NCI-H1092 (cell line): ENCODE results near the gene SCGB1D1.
A peak's percentile ranks its signal among the peaks of the same experiment; 100 is the strongest.
"Not testable (repeated sequence)": the region's sequence is repeated elsewhere in the genome, so short reads cannot be mapped to it uniquely, and the experiment has no call there.

Experiments used
- DNase-seq: peaks from one replicate; lab custom pipeline; 2025; lab: John Stamatoyannopoulos, UW

SCGB1D1 gene

DNA sequence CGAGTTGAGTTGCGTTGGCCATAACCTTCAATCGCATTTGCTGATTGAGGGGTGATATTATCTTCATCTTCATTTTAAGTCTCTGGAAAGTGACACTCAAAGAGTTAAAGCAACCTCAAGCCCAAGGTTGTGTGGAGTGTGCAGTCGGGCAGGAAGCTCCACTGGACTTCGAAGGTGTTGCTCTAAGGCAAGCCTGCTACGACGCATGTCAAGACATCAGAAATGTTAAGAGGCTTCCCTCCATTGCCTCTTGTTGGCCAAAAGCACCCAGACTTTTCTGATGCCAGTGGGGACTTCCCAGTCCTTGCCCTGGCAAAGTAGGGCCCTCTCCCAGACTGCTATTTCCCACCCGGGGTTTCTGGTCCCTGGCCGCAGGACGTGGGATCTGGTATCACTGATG lies 23.6 kb upstream of the SCGB1D1 start:
- DNase-seq: no peak

DNA sequence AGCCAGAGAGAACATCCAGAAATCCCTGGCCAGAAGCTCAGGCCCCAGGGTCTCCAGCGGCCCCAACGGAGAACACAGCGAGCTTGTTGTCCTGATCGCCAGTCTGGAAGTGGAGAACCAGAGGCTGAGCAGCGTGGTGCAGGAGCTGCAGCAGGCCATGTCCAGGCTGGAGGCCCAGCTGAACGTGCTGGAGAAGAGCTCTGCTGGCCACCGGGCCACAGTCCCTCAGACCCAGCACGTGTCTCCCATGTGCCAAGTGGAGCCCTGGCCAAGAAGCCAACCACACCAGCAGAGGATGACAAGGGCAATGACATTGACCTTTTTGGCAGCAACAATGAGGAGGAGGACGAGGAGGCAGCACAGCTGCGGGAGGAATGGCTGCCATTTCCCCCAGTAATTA lies 20.6 kb upstream of the SCGB1D1 start:
- DNase-seq: no peak

DNA sequence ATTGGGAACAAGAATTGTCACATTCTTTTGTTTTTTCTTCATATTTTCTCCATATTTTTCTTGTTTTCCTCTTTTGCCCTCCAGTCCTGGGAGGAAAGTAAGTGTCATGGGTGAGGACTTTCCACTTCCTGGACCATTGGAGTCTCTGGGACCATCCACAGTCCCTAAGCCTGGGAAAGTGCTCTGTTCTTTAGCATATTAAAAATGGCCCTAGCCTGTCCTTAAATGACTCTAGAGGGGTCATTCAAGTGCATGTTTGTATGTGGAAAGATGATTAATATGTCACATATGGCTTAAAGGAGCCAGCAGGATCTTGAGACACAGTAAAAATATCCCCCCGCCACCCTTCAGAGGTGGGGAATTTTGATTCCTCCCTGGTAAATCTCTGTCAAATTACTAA lies 20.1 kb upstream of the SCGB1D1 start:
- no peak for DNase-seq

DNA sequence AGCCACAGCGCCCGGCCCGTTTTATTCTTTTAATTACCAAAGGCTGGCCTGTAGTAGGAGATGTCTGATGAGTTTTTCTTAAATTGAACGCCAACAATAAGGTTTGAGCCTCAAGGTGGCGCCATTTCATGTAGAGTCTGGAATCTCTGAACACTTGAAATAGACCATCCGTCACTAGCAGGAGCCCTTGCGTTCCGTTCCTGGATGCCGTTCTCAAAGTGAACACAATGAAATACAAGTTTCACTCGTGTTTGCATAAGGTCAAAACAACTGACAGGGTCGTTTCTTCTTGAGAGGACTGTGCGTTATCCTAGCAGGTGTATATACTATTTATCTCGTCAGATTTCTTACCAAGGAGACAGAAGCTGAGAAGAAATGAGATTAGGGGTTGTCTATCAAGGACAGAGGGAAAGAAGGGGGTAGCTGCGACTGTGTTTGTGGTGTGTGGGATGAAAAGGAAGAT lies 18.7 kb upstream of the SCGB1D1 start:
- peak; percentile 89 for DNase-seq

DNA sequence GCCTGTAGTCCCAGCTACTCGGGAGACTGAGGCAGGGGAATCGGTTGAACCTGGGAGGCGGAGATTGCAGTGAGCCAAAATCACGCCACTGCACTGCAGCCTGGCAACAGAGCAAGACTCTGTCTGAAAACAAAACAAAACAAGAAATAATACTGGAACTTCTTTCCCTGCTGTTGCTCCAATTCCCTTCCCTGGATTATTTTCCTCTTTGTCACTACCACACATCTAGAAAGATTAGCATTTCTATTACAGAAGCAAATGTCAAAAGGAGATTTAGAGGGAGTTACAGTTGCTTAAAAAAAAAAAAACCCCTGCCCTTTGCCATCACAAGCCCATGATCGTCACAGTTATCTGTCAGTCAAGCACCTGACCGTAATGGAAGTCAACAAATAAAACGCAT lies 17.7 kb upstream of the SCGB1D1 start:
- DNase-seq: no peak

DNA sequence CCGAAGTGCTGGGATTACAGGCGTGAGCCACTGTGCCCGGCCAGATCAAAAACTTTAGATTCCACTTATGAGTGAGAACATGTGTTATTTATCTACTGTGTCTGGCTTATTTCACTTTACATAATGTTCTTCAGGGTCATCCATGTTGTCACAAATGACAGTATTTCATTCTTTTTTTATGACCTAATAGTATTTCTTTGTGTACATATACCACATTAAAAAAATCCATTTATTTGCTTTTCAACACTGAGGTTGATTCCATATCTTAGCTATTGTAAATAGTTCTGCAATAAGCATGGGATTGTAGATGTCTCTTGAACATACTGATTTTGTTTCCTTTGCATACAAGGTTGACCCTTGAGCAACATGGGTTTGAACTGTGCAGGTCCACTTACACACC lies 13.2 kb upstream of the SCGB1D1 start:
- DNase-seq: no peak

DNA sequence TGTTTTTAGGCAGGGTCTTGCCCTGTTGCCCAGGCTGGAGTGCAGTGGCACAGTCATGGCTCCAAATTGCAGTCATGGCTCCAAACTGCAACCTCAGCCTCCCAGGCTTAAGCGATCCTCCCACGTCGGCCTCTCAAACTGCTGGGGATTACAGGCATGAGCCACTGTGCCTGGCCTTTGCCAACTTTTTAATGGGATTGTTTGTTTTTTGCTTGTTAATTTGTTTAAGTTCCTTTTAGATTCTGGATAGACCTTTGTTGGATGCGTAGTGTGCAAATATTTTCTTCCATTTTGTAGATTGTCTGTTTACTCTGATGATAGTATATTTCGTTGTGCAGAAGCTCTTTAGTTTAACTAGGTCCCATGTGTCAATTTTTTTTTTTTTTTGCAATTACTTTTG lies 10.0 kb upstream of the SCGB1D1 start:
- DNase-seq: no peak

DNA sequence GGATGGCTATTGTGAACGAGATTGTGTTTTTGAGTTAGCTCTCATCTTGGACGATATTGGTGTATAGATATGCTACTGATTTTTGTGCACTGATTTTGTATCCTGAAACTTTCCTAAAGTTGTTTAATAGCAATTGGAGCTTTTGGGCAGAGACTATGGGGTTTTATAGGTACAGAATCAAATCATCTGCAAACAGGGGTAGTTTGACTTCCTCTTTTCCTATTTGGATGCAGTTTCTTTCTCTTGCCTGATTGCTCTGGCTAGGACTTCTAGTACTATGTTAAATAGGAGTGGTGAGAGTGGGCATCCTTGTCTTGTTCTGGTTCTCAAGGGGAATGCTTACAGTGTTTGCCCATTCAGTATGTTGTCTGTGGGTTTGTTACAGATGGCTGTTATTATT lies 8.9 kb upstream of the SCGB1D1 start:
- no peak for DNase-seq

DNA sequence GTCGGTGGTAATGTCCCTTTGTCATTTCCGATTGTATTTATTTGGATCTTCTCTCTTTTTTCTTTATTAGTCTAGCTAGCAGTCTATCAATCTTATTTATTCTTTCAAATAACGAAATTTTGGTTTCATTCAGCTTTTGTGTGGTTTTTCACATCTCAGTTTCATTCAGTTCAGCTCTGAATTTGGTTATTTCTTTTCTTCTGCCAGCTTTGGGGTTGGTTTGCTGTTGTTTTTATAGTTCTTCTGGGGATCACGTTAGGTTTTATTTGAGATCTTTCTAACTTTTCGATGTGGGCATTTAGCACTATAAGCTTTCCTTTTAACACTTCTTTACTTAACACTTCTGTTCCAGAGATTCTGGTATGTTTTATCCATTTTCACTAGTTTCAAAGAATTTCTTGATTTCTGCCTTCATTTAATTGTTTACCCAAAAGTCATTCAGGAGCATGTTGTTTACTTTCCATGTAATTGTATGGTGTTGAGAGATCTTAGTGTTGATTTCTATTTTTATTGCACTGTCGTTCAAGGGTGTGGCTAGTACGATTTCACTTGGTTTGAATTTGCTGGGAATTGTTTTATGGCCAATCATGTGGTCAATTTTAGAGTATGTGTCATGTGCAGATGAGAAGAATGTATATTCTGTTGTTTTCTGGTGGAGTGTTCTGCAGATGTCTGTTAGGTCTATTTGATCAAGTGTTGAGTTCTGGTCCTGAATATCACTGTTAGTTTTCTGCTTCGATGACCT lies 7.7 kb upstream of the SCGB1D1 start:
- DNase-seq: no peak

DNA sequence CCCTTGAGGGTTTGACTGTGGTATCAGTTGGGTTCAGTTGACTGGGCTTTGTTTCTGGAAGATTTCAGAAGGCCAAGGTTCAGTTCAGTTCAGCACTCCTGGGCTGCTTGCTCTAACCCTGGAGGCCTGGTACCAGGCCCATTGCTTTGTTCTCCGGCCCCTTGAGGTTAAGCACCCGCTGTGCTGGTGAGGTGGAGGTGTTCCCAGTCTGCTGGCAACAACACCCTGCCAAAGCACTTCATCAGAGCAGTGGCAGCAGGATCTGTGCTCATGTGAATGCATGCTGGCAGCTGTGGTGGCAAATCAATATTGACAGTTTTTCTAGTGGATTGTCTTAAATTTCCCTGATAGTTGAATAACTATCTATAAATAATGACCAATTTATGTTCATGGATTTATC lies 3.8 kb upstream of the SCGB1D1 start:
- DNase-seq: peak; percentile 82

DNA sequence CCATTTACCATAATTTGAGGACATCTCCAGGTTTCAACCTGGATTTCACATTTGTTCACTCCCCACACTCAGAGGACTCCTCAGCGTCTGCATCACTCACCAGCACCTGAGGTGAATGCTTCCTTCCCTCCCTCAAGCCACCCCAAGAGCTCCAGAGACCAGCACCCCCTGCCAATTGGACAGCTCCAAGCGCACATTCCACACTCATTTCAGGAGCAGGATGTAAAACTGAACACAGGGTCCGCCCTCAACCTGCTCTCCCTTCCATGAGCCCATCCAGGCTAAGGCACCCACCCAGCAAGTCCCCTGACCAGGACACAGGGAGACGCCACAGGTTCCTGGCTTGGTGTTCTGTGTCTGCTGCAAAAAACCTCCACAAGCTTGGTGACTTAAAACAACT lies 3.9 kb downstream of the SCGB1D1 start:
- DNase-seq: no peak

DNA sequence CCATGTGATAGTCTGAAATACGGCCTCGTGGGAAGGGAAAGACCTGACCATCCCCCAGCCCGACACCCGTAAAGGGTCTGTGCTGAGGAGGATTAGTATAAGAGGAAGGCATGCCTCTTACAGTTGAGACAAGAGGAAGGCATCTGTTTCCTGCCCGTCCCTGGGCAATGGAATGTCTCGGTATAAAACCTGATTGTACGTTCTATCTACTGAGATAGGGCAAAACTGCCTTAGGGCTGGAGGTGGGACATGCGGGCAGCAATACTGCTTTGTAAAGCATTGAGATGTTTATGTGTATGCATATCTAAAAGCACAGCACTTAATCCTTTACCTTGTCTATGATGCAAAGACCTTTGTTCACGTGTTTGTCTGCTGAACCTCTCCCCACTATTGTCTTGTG lies 5.0 kb downstream of the SCGB1D1 start:
- not testable (repeated sequence) for DNase-seq

DNA sequence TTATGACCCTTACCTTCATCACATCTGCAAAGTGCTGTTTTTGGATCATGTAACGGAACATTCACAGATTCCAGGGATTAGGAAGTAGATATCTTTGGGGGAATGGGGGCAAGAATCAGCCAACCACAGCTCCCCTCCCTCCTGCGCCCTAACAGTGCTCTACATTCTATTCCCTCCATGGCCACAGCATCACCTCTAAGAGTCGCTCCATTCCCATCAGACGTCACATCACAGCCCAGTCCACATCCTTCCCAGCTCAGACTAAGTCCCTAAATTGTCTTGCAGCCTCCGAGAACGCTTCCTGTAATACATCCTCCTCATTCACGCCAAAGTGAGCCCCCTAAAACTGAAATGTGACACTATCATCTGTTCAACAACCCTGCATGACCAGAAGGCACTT lies 5.9 kb downstream of the SCGB1D1 start:
- no peak for DNase-seq

DNA sequence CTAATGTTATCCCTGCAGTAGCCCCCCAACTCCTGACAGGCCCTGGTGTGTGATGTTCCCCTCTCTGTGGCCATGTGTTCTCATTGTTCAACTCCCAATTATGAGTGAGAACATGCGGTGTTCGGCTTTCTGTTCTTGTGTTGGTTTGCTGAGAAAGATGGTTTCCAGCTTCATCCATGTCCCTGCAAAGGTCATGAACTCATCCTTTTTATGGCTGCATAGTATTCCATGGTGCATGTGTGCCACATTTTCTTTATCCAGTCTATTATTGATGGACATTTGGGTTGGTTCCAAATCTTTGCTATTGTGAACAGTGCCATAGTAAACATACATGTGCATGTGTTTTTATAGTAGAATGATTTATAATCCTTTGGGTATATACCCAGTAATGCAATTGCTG lies 7.4 kb downstream of the SCGB1D1 start:
- not testable (repeated sequence) for DNase-seq

DNA sequence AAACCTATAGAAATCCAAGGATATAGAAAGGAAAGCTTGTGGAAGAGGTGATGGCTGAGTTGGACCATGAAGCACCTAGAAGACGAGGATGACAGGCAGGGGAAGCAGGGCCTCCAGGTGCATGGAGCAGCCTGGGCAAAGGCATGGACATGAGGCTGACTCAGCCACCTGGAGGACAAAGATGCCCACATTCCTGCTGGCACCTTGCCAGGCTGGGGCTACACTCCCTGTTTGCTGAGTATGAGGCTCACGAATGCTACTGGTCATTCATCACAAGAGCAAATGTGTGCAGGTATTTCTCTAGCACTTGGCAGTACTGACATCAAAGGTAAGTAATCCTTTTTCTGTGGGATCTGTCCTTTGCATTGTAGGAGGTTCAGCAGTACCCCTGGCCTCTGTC lies 11.4 kb downstream of the SCGB1D1 start:
- DNase-seq: no peak

DNA sequence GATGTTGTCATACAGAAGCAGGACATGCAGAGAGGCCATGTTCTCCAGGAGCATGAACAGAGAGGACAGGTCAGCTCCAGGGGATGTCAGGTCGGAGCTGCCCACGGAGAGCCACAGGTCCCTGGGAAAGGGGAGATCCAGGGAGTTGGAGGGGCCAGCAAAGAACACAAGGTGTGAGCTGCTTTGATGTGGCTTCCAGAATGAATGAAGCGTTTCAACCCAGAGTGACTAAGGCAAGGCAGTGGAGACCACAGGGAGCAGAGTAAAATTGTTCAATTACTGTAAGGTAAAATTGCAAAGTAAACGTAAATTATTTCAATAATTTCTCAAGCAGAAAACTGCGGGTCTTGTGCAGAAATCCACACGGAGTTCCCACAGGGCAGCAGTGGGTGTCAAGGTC lies 12.9 kb downstream of the SCGB1D1 start:
- no peak for DNase-seq

DNA sequence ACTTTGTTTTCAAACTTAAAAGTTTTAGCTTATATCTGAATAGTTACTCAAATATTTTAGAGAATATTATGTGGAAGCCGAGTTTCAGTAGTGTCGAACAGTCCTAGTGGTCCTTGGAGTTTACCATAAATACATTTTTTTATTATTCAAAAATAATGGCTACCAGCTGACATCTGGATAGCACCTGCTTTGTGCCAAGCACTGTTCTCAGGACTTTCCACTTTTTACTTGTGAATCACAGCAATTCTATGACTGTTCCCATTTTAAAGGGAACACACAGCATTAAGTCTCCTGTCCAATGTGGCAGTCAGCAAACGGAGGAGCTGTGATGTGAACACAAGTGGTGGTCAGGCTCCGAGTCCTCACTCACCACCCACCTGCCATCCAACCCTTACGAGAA lies 14.4 kb downstream of the SCGB1D1 start:
- no peak for DNase-seq

DNA sequence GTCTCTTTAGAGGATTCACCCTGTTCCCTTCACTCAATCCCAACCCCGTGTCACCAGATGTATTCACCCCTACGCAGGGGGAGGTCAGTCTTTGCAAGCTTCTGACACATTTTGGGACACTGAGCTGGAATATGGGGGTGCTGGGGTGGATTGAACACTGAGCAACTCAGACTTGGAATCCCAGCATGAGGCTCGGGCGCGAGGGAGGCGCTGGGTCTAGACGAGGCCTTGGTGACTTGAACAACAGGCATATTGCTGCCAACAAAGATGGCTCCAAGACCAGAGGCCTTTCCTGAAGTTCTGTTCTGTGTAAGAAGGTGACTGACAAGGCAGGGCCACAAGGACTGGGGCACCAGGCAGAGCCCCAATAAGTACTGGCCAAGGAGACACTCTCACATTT lies 15.4 kb downstream of the SCGB1D1 start:
- DNase-seq: no peak

DNA sequence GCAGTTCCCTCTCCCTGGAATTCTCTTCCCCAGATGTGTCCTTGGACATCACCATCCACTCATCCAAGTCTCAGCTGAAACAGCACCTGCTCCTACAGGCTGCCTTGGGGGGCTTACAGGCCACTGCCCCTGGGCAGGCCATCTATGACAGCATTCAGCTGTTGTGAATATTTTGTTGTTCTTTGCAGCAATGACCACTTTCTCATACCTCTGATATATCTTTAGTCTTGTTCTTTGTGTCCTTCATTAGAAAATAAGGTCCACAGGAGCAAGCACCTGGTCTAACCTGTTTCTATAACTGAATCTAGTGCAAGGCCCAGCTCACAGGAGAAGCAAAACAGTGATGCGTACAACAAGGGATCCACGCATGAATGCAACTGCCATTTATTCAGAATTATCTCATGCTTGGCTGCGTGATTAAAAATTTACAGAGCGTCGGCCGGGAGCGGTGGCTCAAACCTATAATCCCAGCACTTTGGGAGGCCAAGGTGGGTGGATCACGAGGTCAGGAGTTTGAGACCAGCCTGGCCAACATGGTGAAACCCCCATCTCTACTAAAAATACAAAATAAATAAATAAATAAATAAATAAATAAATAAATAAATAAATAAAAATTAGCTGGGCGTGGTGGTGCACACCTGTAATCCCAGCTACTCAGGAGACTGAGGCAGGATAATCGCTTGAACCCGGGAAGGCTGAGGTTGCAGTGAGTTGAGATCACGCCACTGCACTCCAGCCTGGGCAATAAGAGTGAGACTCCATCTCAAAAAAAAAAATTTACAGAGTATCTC lies 16.5 kb downstream of the SCGB1D1 start:
- not testable (repeated sequence) for DNase-seq

DNA sequence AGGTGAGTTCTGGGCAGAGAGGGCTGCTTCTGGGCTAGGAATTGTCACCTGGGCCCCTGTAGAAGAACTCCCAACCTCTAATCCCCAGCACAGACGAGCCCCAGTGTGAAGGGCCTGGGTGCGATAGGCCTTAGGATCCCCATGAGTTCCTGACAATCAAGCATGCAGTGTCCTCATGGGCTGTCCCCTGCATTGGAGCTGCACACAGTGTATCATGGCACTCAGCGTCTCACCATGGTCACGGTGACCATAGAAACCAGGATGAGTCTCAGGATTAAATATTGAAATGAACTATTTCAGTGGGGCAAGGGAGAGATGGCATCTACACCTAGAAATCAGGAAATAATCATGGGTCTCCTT lies 18.7 kb downstream of the SCGB1D1 start:
- no peak for DNase-seq

DNA sequence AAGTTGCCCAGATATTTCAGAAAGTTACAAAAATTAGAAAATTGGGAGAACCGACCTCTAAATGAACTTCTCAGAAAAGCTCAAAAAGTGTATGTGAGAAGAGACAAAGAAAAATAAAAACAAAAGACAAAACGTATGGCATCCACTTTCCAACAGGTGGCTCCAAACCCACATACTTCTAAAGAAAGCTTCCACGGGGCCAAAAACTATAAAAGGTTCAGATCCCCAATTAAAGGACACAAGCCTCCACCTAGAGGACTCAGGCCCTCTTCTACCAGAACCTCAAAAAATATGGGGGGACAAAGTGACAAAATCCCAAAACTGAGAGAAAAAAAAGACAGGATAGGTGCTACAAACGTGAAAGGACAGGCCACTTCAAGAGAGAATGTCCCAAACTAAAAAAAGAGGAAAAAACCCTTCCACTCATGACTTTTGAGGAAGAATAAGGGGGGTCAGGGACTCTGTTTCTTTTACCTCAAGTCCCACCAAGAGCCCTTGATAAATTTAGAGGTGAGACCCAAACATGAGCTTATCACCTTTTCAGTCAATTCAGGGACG lies 27.3 kb downstream of the SCGB1D1 start:
- peak; percentile 11 for DNase-seq

DNA sequence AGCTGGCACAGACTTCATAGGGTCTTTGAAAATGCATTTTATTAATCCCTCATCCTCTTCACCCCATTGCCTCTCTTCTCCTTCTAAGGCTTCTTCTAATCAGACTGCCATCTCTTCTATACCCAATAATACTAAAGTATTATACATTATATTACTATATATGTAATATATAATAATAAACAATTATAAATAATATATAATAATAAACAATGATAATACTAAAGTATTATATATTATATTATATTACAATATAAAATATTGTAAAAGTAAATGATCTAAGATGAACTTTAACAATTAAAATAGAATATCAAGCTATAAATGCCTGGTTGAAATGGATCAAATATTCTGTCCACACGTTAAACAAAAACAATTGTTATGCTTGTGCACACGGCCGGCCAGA lies 31.5 kb downstream of the SCGB1D1 start:
- no peak for DNase-seq

DNA sequence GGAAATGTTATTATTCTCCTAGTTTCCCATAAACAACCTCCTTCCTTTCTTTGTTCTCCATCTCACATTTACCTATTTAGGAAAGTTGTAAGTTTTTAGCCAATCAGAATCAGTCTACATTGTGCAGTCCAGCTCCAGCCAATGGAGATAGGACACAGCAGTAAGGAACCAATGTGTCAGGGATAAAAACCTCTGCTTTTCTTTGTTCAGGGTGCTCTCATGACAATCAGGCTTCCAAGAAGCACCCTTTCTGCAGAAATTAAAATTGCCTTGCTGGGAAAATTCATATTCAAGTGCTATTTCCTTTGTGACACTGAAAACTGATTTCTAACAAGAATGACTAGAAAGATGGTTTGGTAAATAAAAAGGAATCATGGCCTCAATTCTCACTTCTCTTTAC lies 33.1 kb downstream of the SCGB1D1 start:
- no peak for DNase-seq
